Measurements from ENCODE around the gene PCBP3.
A peak's percentile ranks its signal among the peaks of the same experiment; 100 is the strongest.
"Not testable (repeated sequence)": the region's sequence is repeated elsewhere in the genome, so short reads cannot be mapped to it uniquely, and the experiment has no call there.

The PCBP3 gene

GRCh38 chr21:45643021-45643980 is at the start of gene PCBP3:
Gene PCBP3 (plus strand): TSS chr21:45643725. CDS start chr21:45850086, 206,361 bp downstream.
- DNase-seq = peak; percentile 96

GRCh38 chr21:45594721-45595489 is 48.6 kb upstream of the PCBP3 start:
- DNase-seq = no peak

GRCh38 chr21:45595574-45596295 is 47.8 kb upstream of the PCBP3 start:
- no peak for DNase-seq

GRCh38 chr21:45596704-45597318 is 46.7 kb upstream of the PCBP3 start:
- DNase-seq = peak; percentile 93

GRCh38 chr21:45598109-45598508 is 45.4 kb upstream of the PCBP3 start:
- DNase-seq = no peak

GRCh38 chr21:45598666-45599065 is 44.9 kb upstream of the PCBP3 start:
- no peak for DNase-seq

- no peak for DNase-seq
These were observed 44.4 kb upstream of the PCBP3 start for GRCh38 chr21:45599146-45599581.

- DNase-seq = no peak
These were observed 43.3 kb upstream of the PCBP3 start for GRCh38 chr21:45600248-45600647.

GRCh38 chr21:45601551-45601950 is 42.0 kb upstream of the PCBP3 start:
- DNase-seq = no peak

GRCh38 chr21:45602106-45602505 is 41.4 kb upstream of the PCBP3 start:
- no peak for DNase-seq

- DNase-seq = no peak
These were observed 40.0 kb upstream of the PCBP3 start for GRCh38 chr21:45603481-45603880.

- DNase-seq = not testable (repeated sequence)
These were observed 38.8 kb upstream of the PCBP3 start for GRCh38 chr21:45604681-45605080.

- peak; percentile 57 for DNase-seq
These were observed 36.3 kb upstream of the PCBP3 start for GRCh38 chr21:45607021-45607908.

GRCh38 chr21:45607909-45608295 is 35.6 kb upstream of the PCBP3 start:
- DNase-seq = no peak

GRCh38 chr21:45608747-45609470 is 34.6 kb upstream of the PCBP3 start:
- peak; percentile 20 for DNase-seq

- not testable (repeated sequence) for DNase-seq
These were observed 33.9 kb upstream of the PCBP3 start for GRCh38 chr21:45609616-45610015.

GRCh38 chr21:45611296-45611695 is 32.2 kb upstream of the PCBP3 start:
- no peak for DNase-seq

- no peak for DNase-seq
These were observed 31.4 kb upstream of the PCBP3 start for GRCh38 chr21:45611939-45612664.

GRCh38 chr21:45612665-45613019 is 30.9 kb upstream of the PCBP3 start:
- not testable (repeated sequence) for DNase-seq

GRCh38 chr21:45613396-45613795 is 30.1 kb upstream of the PCBP3 start:
- no peak for DNase-seq
